GM12801 (cell line): ENCODE results near the gene TICRR.

ENCODE experiments used
- TF ChIP-seq, protein P1 (sequence below): IDR thresholded peaks from one replicate; pipeline ENCODE4 v1.5.1; 2011; ENCODE audit warnings: control low read depth; ENCODE audit not compliant: insufficient read length; ENCODE audit errors: extremely low read depth

The TICRR gene

DNA sequence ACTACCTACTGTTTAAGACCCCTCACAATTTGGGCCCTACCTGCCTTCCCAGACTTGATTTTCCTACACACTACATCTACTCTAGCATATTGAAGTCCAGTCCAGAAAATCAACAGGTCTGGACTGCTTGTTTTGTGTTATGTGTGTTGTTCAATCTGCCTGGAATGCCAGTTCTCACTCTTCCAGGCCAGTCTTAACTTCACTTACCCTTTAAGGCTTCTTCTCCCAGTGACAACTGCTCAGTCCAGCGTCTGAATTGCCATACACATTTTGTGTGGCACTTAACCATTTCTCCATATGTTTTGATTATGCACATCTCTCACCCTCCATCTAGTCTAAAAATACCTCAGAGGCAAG, 1.1 kb downstream of the TICRR start:
- TF ChIP-seq, protein P1, sequence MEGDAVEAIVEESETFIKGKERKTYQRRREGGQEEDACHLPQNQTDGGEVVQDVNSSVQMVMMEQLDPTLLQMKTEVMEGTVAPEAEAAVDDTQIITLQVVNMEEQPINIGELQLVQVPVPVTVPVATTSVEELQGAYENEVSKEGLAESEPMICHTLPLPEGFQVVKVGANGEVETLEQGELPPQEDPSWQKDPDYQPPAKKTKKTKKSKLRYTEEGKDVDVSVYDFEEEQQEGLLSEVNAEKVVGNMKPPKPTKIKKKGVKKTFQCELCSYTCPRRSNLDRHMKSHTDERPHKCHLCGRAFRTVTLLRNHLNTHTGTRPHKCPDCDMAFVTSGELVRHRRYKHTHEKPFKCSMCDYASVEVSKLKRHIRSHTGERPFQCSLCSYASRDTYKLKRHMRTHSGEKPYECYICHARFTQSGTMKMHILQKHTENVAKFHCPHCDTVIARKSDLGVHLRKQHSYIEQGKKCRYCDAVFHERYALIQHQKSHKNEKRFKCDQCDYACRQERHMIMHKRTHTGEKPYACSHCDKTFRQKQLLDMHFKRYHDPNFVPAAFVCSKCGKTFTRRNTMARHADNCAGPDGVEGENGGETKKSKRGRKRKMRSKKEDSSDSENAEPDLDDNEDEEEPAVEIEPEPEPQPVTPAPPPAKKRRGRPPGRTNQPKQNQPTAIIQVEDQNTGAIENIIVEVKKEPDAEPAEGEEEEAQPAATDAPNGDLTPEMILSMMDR, result no peak

DNA sequence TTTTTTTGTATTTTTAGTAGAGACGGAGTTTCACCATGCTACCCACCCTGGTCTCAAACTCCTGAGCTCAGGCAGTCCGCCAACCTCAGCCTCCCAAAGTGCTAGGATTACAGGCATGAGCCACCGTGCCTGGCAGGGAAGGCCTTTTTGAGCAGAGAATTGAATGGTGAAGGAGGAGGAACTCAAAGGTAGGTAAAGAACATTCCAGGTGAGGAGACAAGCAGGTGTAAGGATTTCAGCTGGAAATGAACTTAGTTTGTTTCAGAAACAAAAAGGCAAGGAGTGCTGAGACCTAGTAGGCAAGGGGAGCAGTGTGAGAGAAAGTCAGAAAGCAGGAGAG, 2.5 kb downstream of the TICRR start:
- TF ChIP-seq, protein P1, result no peak

DNA sequence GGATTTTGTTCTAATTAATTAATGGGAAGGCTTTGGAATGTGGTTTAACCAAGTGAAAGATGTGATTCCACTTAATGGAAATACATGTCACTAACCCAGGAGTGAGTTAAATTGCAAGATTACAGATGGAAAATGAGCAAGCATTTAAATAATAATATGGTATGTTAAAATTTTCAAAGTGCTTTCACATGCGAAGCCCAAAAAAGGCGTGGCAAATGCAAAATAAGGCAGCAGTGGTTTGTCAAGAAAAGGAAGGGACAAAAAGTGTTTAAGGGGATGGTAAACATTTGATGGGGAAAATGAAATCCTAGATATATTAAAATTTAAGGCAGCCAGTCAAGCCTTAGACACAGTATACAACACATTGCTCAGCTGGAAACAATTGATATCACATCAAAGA, 2.9 kb downstream of the TICRR start:
- TF ChIP-seq, protein P1, result no peak

DNA sequence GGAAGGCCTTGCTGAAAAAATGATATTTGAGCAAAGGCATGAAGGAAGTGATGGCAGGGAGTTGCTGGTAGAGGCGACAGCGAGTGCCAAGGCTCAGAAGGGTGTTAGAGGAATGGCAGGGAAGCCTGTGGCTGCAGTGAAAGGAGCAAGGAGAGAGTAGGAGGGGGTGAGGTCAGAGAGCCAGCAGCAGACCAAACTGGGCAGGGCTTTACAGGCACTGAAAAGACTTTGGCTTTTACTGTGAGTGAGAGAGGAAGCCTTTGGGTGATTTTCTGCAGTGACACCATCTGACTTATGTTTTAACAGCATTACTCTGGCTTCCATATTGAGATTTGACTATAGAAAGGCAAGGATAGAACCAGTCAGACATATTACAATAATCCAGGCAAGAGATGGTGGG, 11.4 kb downstream of the TICRR start:
- TF ChIP-seq, protein P1, result no peak

DNA sequence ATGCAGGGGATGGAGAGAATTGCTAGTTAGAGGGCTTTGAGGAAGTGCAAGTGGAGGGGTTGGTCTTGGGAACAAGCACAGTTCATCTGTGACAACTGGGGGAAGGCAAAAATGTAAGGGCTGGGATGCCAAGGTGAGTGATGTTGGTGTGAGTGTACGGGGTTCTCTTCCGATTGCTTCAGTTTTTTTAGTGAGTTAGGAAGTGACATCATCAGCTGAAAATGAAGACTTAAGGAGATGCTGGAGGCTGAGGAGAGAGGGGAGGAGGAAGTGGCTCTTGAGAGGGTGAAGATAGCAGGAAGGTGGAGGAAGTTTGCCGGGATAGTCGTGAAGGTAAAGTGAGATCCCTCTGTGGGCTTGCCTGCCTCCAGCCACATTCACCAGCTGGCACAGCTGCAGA, 12.7 kb downstream of the TICRR start:
- TF ChIP-seq, protein P1, result no peak

DNA sequence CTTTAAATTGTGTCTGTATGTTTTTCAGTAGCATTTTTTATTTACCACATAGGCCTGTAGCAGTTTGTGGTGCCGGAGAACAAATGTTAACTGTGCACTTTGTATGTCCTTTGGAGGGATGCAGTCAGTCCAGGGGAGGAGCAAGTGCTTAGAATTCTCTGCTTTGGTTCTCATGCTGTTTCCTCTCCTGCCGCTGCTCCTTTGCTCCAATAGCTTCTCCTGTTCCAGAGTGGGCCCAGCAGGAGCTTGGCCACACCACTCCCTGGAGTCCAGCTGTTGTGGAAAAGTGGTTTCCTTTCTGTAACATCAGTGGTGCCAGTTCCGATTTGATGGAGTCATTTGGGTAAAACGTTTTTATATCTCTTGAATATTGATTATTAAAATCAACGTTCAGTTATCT, 16.6 kb downstream of the TICRR start:
- TF ChIP-seq, protein P1, result no peak

DNA sequence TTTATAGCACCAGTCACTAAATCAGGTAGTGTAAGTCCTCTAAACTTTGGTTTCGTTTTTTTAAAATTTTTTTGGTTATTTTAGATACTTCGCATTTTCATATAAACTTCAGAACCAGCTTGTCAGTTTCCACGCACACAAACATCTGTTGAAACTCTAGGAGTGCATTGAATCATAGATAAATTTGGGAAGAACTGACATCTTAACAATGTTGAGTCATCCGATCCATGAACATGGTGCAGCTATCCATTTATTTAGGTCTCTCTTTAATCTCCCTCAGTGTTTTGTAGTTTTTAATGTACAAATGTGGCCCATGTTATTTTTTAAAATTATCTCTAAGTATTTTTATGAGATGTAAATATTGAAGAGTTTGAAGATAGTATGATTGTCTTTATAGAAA, 17.7 kb downstream of the TICRR start:
- TF ChIP-seq, protein P1, result no peak

DNA sequence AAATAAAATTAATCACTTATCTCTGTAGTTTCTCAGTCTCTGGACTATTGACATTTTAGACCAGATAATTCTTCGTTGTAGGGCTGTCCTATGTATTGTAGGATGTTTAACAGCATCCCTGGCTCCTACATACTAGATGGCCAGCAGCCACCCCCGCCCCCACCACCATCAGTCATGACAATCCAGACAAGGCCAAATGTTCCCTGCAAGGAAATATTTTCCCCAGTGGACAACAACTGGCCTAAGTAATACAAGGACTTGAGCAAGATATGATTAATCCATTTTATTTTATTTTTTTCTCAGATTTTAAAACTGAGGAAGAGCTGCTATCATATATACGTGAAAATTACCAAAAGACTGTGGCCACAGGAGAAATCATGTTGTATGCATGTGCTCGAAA, 23.8 kb downstream of the TICRR start:
- TF ChIP-seq, protein P1, result no peak
